HG02973 (cell line): Measurements from ENCODE around the gene SORCS2.

Experiments used
- ATAC-seq: cut with Tn5 transposase; IDR thresholded peaks from one replicate; pipeline ENCODE4 v1.9.1; 2021; ENCODE audit warnings: moderate library complexity; ENCODE audit not compliant: unreplicated experiment

Gene SORCS2

DNA sequence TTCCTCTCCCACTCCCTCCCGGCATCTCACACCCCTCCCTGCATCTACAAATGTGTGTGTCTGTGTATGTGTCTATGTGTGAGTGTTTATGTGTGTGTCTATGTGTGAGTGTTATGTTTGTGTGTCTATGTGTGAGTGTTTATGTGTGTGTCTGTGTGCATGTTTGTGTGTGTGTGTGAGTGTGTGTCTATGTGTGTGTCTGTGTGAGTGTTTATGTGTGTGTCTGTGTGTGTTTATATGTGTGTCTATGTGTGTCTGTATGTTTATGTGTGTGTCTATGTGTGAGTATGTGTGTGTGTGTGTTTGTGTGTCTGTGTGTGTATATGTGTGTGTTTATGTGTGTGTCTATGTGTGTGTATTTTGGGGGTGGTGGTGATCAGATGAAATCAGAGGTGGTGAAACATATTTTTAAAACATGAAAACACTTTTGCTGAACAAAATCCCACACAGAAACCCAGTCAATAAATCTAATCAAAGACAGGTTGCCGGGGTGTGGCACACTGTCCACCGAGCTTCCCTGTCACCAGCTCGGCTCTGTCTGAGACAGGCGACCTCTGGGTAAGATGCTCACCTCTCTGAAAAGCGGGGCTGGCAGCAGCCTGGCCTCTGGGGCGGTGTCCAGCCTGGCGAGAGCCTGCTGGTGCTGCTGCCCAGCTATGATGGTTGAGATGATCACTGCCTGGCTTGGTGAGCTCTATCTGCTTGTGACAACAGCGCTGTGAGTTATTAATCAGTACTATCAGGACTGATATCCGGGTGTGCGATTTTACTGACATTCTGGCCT, 429.1 kb downstream of the SORCS2 start:
- ATAC-seq: no peak

DNA sequence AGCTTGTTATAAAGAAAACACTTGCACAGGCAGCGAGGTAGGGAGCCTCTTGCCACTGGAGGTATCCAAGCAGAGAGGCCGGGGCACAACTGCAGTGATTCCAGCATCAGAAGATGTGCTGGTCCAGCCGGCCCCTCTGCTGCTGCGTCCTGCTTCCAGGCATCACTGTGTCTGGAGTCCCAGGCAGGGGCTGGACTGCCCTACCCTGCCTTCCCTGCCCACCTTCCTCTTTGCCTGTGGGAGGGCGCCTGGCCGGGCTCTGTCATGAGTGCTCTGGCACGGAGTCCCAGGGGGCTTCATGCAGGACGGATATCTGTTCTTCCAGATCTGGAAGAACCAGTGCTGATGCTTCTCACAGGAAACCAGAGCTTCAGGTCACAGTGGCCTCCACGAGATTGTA, 430.0 kb downstream of the SORCS2 start:
- ATAC-seq: no peak

DNA sequence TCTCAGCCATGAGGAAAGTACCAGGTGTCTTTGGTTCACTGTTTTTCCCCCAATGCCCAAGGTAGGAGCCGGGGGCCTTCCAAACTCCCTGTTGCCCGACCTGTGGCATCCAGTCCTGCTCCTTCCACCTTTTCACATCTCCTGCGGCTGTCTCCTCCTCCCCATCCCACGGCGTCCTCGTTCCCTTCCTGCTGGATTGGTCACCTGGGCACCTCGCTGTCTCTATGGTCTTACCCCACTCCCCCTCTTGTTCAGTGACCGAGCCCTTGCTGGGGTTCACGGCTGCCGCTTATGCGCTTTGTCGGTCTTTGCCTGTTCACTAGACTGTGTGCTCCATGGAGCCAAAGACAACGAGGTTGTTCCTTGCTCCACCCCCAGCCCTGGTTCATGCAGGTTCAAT, 431.1 kb downstream of the SORCS2 start:
- ATAC-seq: no peak

- ATAC-seq: no peak
These were observed 432.1 kb downstream of the SORCS2 start for GRCh38 chr4:7624396-7624980.

- ATAC-seq: no peak
These were observed 432.7 kb downstream of the SORCS2 start for GRCh38 chr4:7625071-7625470.

DNA sequence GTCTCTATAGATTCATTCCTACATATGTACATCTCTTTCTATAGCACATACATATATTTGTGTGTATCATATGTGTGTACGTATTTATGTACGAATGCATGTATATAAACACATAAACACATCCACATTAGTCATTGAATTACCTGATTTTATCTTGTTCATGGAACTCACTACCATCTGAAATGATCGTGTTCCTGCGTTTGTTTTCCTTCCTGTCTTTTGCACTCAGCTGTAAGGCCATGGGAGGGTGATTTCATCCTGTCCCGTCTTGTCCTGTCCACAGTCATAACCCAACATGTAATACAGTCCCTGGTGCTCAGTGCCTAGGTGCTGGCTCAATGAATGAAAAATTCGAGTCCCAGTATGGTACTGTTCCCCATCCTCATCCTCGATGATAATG, 434.2 kb downstream of the SORCS2 start:
- ATAC-seq: no peak

GRCh38 chr4:7627251-7628250, 435.2 kb downstream of the SORCS2 start:
- ATAC-seq: no peak

GRCh38 chr4:7628432-7628831, 436.1 kb downstream of the SORCS2 start:
- no peak for ATAC-seq

GRCh38 chr4:7629501-7630254, 437.3 kb downstream of the SORCS2 start:
- ATAC-seq: no peak

GRCh38 chr4:7630568-7631287, 438.4 kb downstream of the SORCS2 start:
- no peak for ATAC-seq

DNA sequence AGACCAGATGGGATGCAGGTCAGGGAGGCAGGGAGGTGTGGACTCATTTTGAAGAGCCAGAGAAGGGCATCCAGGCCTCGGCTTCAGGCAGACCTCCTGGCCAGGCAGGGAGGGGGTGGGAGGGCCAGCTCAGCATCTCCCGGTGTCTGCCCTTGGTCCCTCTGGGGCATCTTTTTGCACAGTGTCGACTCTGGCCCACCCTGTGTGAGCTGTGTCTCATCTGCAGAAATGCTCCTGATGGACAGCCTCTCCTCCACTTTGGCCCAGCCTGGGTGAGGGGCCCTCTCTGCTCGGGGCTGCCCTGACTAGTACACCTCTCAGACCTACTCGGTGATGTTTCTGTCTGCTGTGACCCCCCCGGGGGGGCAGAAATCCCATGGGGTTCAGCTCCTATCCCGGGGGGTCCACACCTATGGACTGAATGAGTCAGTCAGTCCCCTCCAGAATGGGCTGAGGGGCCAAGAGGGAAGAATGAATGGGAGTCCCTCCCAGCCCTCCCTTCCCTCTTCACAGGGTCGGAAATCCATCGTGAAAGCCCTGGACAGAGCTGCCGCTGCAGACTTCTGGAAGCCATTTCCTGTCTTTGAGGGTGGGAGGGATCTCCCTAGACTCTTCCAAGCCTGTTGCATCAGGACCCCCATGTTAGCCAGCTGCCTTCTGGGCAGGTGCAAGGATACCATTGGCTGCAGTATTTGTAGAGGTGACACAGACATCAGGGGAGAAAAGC, 439.1 kb downstream of the SORCS2 start:
- ATAC-seq: no peak

DNA sequence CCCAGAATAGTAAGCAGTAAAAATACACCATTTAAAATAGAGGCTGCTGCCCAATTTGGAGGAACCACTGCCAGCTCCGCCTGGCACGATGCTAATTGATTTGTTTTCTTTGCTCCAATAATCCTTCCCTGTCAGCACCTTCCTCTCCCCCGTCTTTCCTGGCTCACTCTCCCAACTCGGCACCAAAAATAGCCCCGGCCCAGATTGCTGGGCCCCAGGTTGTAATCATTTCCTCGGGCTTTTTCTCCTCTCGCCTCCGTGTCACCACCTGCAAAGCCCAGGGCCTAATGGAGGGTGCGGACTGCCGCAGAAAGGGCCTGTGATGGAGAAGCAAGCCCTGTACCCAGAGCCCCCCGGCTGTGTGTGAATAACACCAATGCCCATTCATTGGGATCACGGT, 440.0 kb downstream of the SORCS2 start:
- ATAC-seq: no peak

GRCh38 chr4:7632971-7633370, 440.6 kb downstream of the SORCS2 start:
- no peak for ATAC-seq

GRCh38 chr4:7634661-7635251, 442.4 kb downstream of the SORCS2 start:
- ATAC-seq: no peak

DNA sequence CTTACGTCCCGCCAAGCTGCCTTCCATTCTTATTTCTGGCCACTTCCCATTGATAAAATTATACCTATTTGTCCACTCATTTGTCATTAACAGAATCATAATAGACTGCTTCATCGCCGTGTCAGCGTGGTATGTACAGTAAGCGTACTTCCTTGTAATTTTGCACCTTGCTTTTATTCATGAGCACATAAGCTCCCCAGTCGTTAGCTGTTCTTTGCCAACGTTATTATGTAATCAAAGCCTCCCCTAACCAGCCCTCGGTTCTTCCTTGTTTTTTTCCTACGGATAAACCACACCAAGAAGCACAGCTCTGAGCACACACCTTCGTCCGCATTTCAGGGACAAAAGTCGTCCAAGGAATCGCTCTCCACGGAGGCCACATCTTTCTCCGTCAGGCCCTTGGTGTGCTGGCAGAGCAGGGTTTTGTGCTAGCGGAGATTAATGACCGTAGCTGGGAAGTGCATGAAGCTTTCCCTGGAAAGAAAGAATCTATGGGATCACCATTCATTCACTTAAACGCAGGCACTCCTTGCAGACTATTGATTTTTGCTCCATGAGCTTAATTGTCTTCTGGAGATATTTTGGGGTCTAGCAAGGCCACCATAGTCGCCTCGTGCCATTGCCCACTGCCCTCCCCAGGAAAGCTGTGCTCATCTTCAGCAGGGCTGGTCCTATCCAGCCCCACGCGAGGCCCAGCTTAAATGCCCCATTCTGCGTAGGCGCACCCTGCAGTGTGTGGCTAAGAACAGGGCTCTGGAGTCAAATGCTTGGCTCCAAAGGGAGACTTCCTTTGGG, 443.3 kb downstream of the SORCS2 start:
- no peak for ATAC-seq

DNA sequence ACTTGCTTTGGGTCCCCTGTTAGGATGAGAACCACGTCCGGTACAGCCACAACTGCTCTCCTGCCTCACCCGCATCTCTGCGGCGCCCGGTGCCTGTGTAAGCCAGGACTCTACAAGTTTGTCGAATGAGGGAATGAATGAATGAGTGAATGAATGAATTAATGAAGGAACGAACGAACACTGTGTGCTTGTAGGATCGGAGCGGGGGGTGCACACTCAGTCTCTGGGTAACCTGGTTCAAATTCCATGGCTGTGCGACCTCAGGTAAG, 443.8 kb downstream of the SORCS2 start:
- ATAC-seq: no peak

DNA sequence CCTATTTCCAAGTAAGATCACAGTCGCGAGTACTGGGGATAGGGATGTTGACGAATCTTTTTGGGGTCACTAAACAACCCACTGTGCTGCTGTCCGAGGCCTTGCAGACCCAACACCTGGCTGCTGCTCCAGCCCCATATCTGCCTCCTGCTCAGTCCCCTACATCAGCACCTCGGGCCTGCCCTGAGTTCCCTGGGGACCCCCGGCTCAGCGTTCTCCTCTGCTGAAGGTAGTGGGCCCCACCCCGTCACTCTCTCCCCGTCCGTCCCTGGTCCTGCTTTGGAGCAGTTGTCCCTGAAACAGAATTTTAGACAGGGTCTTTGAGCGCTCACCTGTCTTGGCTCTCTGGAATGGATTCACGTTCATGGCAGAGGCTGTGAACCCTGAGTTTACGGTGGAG, 444.8 kb downstream of the SORCS2 start:
- no peak for ATAC-seq

DNA sequence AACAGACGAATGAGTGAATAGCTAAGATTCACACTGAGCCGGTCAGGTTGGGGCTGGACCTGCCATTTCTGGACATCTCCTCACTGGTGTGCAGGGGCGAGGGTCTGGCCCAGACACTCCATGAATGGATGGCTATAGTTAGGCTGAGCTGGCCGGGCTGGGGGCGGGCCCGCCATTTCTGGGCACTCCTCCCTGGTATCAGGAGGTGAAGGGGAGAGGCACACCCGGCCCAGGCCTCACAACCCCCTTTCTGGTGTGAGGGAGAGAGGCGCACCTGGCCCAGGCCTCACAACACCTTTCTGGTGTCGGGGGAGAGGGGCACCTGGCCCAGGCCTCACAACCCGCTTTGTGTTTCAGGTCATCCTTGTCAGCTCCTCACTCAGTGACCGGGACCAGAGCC, 445.6 kb downstream of the SORCS2 start:
- ATAC-seq: no peak

GRCh38 chr4:7638489-7638888, 446.2 kb downstream of the SORCS2 start:
- ATAC-seq: no peak
